ENCODE results near the gene ZBTB21. TPM values are rescaled to one million over a fixed set of nuclear protein-coding genes. Genes with fewer than 3 reads are reported as not detected.

Gene ZBTB21
- total RNA-seq, 1 experiment from 2014 or later = 18.1 TPM

GRCh38 chr21:42055425-42055824 is 45.3 kb upstream of the ZBTB21 start:
- no peak overlapping the region for H2AFZ ChIP-seq (ENCODE audit: low read length)
- no peak overlapping the region for H3K4me2 ChIP-seq (ENCODE audit: insufficient read depth, insufficient read length, low read length)
- no peak overlapping the region for H2BK20ac ChIP-seq (ENCODE audit: low read depth, low read length, poor library complexity, severe bottlenecking)
- no peak overlapping the region for H2AK5ac ChIP-seq (ENCODE audit: insufficient read length, low read length)
- whole genome bisulfite sequencing (ENCODE audit: extremely low coverage, insufficient read length, low lambda C conversion rate) = no CpG with 5 or more reads among the region's 9 CpGs
- no peaks in the 10 kb centered on the region for H3K79me1 ChIP-seq (ENCODE audit: insufficient read depth, low read depth, low read length, poor library complexity, severe bottlenecking)
- H3K36me3 Mint-ChIP-seq (ENCODE audit: insufficient read depth in 1 of 3, low read depth in 3 of 3) = peaks cover 2 to 7% (median 4%) of the 10 kb centered on the region in 3 experiments; a peak in 4 of 7 replicates
- H3K23me2 ChIP-seq (ENCODE audit: insufficient read length, low read depth, low read length, poor library complexity, severe bottlenecking) = no peaks in the 10 kb centered on the region
- H3K9me3 ChIP-seq (ENCODE audit: control insufficient read depth, low read depth, low read length) = no peaks in the 10 kb centered on the region
- H3K4me1 Mint-ChIP-seq = peaks cover 19 to 20% of the 10 kb centered on the region in 2 experiments
- no peak overlapping the region for H3K23ac ChIP-seq (ENCODE audit: insufficient read length, low read depth, low read length)
- H3K27ac Mint-ChIP-seq = no peak overlapping the region
- no peak overlapping the region for H3T11ph ChIP-seq (ENCODE audit: low read length)
- H3K56ac ChIP-seq (ENCODE audit: insufficient read length, low read depth, low read length) = no peak overlapping the region
- no peak for DNase-seq
- H4K5ac ChIP-seq (ENCODE audit: insufficient read length, low read depth, low read length) = no peak overlapping the region
- no peak overlapping the region for H3K14ac ChIP-seq (ENCODE audit: insufficient read depth, low read length)
- no peak overlapping the region for H2BK120ac ChIP-seq (ENCODE audit: low read depth, low read length, poor library complexity, severe bottlenecking)
- no peak overlapping the region for H2BK5ac ChIP-seq (ENCODE audit: insufficient read length, low read length)
- H3K9ac ChIP-seq (ENCODE audit: extremely low read depth, insufficient read length, low read length) = no peak overlapping the region
- H2BK12ac ChIP-seq (ENCODE audit: insufficient read length, low read depth, low read length) = no peak overlapping the region
- H3K9me3 Mint-ChIP-seq = peaks cover 4 to 9% of the 10 kb centered on the region in 2 experiments; a peak in 3 of 5 replicates
- no peak overlapping the region for H3K27ac ChIP-seq (ENCODE audit: insufficient read length, low read depth, low read length)
- H3K4me3 Mint-ChIP-seq = no peak overlapping the region
- peaks cover 3% of the 10 kb centered on the region; the same call in 1 of the 2 replicates for H3K4me1 ChIP-seq (ENCODE audit: insufficient read depth, low read length)
- no peak overlapping the region for H2BK15ac ChIP-seq (ENCODE audit: low read depth, low read length)
- H3K18ac ChIP-seq (ENCODE audit: insufficient read length, low read depth, low read length) = no peak overlapping the region
- no peaks in the 10 kb centered on the region for H4K20me1 ChIP-seq (ENCODE audit: control insufficient read depth, insufficient read depth, insufficient read length)
- H4K8ac ChIP-seq (replicated peaks; ENCODE audit: insufficient read length, low read depth, low read length) = no peak overlapping the region
- H3K79me2 ChIP-seq (ENCODE audit: insufficient read depth, low read length) = no peaks in the 10 kb centered on the region
- H4K91ac ChIP-seq (ENCODE audit: insufficient read length, low read depth, low read length) = no peak overlapping the region
- H3K4ac ChIP-seq (ENCODE audit: low read depth, low read length) = no peak overlapping the region
- no peaks in the 10 kb centered on the region for H3K27me3 ChIP-seq (ENCODE audit: insufficient read depth, low read length)
- no peak for TF ChIP-seq CTCF (conservative IDR thresholded peaks at IDR 0.05)
- H3K27me3 Mint-ChIP-seq (ENCODE audit: low read depth) = peaks cover 16% of the 10 kb centered on the region
